Measurements from ENCODE around the gene KIFC3.

GRCh38 chr16:57783883-57784282 lies 18.4 kb downstream of the KIFC3 start:
- TF ChIP-seq POLR2A (IDR thresholded peaks at IDR 0.05) (no peak), CTCF (IDR thresholded peaks at IDR 0.05) (no peak), POLR2AphosphoS5 (IDR thresholded peaks at IDR 0.05) (no peak), EP300 (IDR thresholded peaks at IDR 0.05) (no peak)
